ENCODE results near the gene BRMS1. TPM values are rescaled to one million over a fixed set of nuclear protein-coding genes. Genes with fewer than 3 reads are reported as not detected.

Gene BRMS1
- total and polyA plus RNA-seq, 10 of the 15 experiments (the other 5 are each of a cell fraction or from before 2014, with no cell fraction given) = 2.1 to 85.3 (median 48.5) TPM

- WGBS (ENCODE audit: insufficient coverage, insufficient replicate concordance, low lambda C conversion rate, missing lambda C conversion rate) = 75% methylated on average over 14 of the region's 14 CpGs
- Histone ChIP-seq H3K36me3 (ENCODE audit: control insufficient read depth in 2 of 2, insufficient read depth in 2 of 2, low read length in 1 of 2) (peaks cover 0 to 19% of the 10 kb centered on the region in 2 experiments; a peak in 3 of 4 replicates), H4K20me1 (ENCODE audit: control insufficient read depth, insufficient read depth) (no peaks in the 10 kb centered on the region), H3K27ac (ENCODE audit: control insufficient read depth, insufficient read depth) (no peak overlapping the region), H3K4me2 (ENCODE audit: control insufficient read depth, insufficient read depth) (no peak overlapping the region), H3K4me1 (ENCODE audit: control insufficient read depth, insufficient read depth, low read length) (peaks cover 26% of the 10 kb centered on the region), H3K79me2 (ENCODE audit: control insufficient read depth, insufficient read depth, low read length) (peaks cover 17% of the 10 kb centered on the region), H3K4me3 (no peak overlapping the region), H3K9me3 (replicated peaks; ENCODE audit: control insufficient read depth, insufficient read depth, low read length) (no peaks in the 10 kb centered on the region), H3K9ac (ENCODE audit: control insufficient read depth, insufficient read depth, low read length) (no peak overlapping the region), H2AFZ (ENCODE audit: control insufficient read depth, low read depth, low read length) (no peak overlapping the region), H3K27me3 (replicated peaks in 1 of 2; ENCODE audit: control insufficient read depth in 2 of 2, insufficient read depth in 2 of 2, low read length in 1 of 2) (no peaks in the 10 kb centered on the region)
- TF ChIP-seq PKNOX1 (IDR thresholded peaks at IDR 0.05) (no peak), PML (IDR thresholded peaks at IDR 0.05; ENCODE audit: low read length) (no peak), SIN3A (IDR thresholded peaks at IDR 0.05; ENCODE audit: low read depth, low read length) (no peak), ETV6 (conservative IDR thresholded peaks at IDR 0.05 in 1 of 2, IDR thresholded peaks at IDR 0.05 in 1 of 2; ENCODE audit: borderline replicate concordance in 1 of 2, low read depth in 1 of 2) (no peak), CHD1 (IDR thresholded peaks at IDR 0.05; ENCODE audit: low read depth, low read length) (no peak), TCF7 (IDR thresholded peaks at IDR 0.05; ENCODE audit: borderline replicate concordance) (no peak), YY1 (IDR thresholded peaks at IDR 0.05; ENCODE audit: low read depth, low read length) (no peak), SPI1 (IDR thresholded peaks at IDR 0.05; ENCODE audit: borderline replicate concordance, insufficient read depth, low read depth, low read length) (no peak), GATAD2B (conservative IDR thresholded peaks at IDR 0.05; ENCODE audit: low read depth) (no peak), TCF3 (IDR thresholded peaks at IDR 0.05; ENCODE audit: borderline replicate concordance, insufficient read depth, low read depth, low read length) (no peak), STAT1 (conservative IDR thresholded peaks at IDR 0.05) (no peak), KAT2A (conservative IDR thresholded peaks at IDR 0.05; ENCODE audit: control insufficient read depth, low read depth, low read length) (no peak), MXI1 (IDR thresholded peaks at IDR 0.05; ENCODE audit: low read depth, low read length) (no peak), YBX1 (IDR thresholded peaks at IDR 0.05) (no peak), NR2C2 (IDR thresholded peaks at IDR 0.05; ENCODE audit: borderline replicate concordance, control insufficient read depth, insufficient read length, low read depth) (no peak), NFIC (IDR thresholded peaks at IDR 0.05; ENCODE audit: low read depth, low read length) (no peak), SRF (IDR thresholded peaks at IDR 0.05; ENCODE audit: low read depth in 2 of 2, low read length in 2 of 2) (no peak), RELA (IDR thresholded peaks at IDR 0.05; ENCODE audit: borderline replicate concordance, partially characterized antibody) (no peak), CREB1 (IDR thresholded peaks at IDR 0.05; ENCODE audit: low read depth) (no peak), FOXM1 (IDR thresholded peaks at IDR 0.05; ENCODE audit: low read depth, low read length) (no peak)
- ChIA-PET CTCF (interaction anchor here (0.6 to 1.6 kb wide), 2 partner anchors 28 to 44 kb away, joined by 3 to 6 read pairs; no protein-coding TSS in a partner anchor), RAD21 (ENCODE audit: unreplicated experiment) (no interaction called here), SMC1A (ENCODE audit: uncharacterized antibody, unreplicated experiment) (interaction anchor here (1.2 kb wide), 1 partner anchor 46 kb away, joined by 3 read pairs; no protein-coding TSS in a partner anchor), POLR2A (interaction anchor here (0.9 kb wide), 1 partner anchor 31 kb away, joined by 4 read pairs; no protein-coding TSS in a partner anchor)
- no peak for ATAC-seq
- FAIRE-seq = no peak
- no TSS peak for BruUV-seq (replicated peaks)
- no peak for DNase-seq (ENCODE audit: low read depth, low spot score)
- intact Hi-C loops (cut with micrococcal nuclease; ENCODE audit: unreplicated experiment) = no loop called here
- in situ Hi-C loops (cut with MboI) = no loop called here
Measured at GRCh38 chr11:66339686-66340483, 5.0 kb downstream of the BRMS1 start.

Data from GM12878 (cell line).